GM23248 (cell line): ENCODE results near the gene RAPGEF2.

Experiments used
- EZH2 ChIP-seq: fragments of 200-600 bp; sonication (generic); IDR thresholded peaks from 2 replicates; pipeline ENCODE4 v1.6.1; 2018; ENCODE audit warnings: antibody characterized with exemption, mild to moderate bottlenecking; ENCODE audit not compliant: insufficient read depth, poor library complexity, severe bottlenecking
- EZH2phosphoT487 ChIP-seq: fragments of 200-600 bp; sonication (generic); IDR thresholded peaks from 2 replicates; pipeline ENCODE4 v1.6.1; 2018; ENCODE audit warnings: antibody characterized with exemption, moderate library complexity, mild to moderate bottlenecking, low read depth; ENCODE audit not compliant: insufficient read depth

- TF ChIP-seq EZH2, result no peak
- no peak for TF ChIP-seq EZH2phosphoT487
Observed at GRCh38 chr4:159346681-159347080, 243.8 kb downstream of the RAPGEF2 start.
